Kidney capillary endothelial cell (primary cell): ENCODE measurements around the gene FLVCR2.
"Not testable (repeated sequence)": the region's sequence is repeated elsewhere in the genome, so short reads cannot be mapped to it uniquely, and the experiment has no call there.

Source experiments
- DNase-seq: peaks from one replicate; pipeline ENCODE4 v3.0.0-alpha.2; 2018; ENCODE audit warnings: low spot score

The FLVCR2 gene

GRCh38 chr14:75591987-75592575 is 13.7 kb downstream of the FLVCR2 start:
- DNase-seq, result no peak

- DNase-seq, result no peak
Measured at GRCh38 chr14:75595226-75595625, 16.8 kb downstream of the FLVCR2 start.

GRCh38 chr14:75597149-75597548 is 18.7 kb downstream of the FLVCR2 start:
- no peak for DNase-seq

GRCh38 chr14:75600100-75600499 is 21.7 kb downstream of the FLVCR2 start:
- not testable (repeated sequence) for DNase-seq

GRCh38 chr14:75601061-75601460 is 22.6 kb downstream of the FLVCR2 start:
- DNase-seq, result not testable (repeated sequence)

- DNase-seq, result no peak
Measured at GRCh38 chr14:75602503-75602902, 24.1 kb downstream of the FLVCR2 start.

- no peak for DNase-seq
Measured at GRCh38 chr14:75604979-75605851, 26.8 kb downstream of the FLVCR2 start.

GRCh38 chr14:75605916-75606315 is 27.5 kb downstream of the FLVCR2 start:
- no peak for DNase-seq

GRCh38 chr14:75607044-75607443 is 28.6 kb downstream of the FLVCR2 start:
- no peak for DNase-seq

GRCh38 chr14:75607842-75608640 is 29.6 kb downstream of the FLVCR2 start:
- DNase-seq, result no peak

GRCh38 chr14:75609116-75609515 is 30.7 kb downstream of the FLVCR2 start:
- no peak for DNase-seq

GRCh38 chr14:75609606-75610475 is 31.4 kb downstream of the FLVCR2 start:
- DNase-seq, result no peak

- DNase-seq, result no peak
Measured at GRCh38 chr14:75610834-75611233, 32.4 kb downstream of the FLVCR2 start.

- DNase-seq, result no peak
Measured at GRCh38 chr14:75612157-75612556, 33.7 kb downstream of the FLVCR2 start.

- no peak for DNase-seq
Measured at GRCh38 chr14:75614179-75614578, 35.8 kb downstream of the FLVCR2 start.

- no peak for DNase-seq
Measured at GRCh38 chr14:75615200-75615599, 36.8 kb downstream of the FLVCR2 start.

GRCh38 chr14:75619548-75619947 is 41.1 kb downstream of the FLVCR2 start:
- no peak for DNase-seq

GRCh38 chr14:75625034-75625433 is 46.6 kb downstream of the FLVCR2 start:
- DNase-seq, result no peak

- DNase-seq, result no peak
Measured at GRCh38 chr14:75626396-75626795, 48.0 kb downstream of the FLVCR2 start.

GRCh38 chr14:75626863-75627262 is 48.4 kb downstream of the FLVCR2 start:
- DNase-seq, result no peak

- DNase-seq, result no peak
Measured at GRCh38 chr14:75627406-75627805, 49.0 kb downstream of the FLVCR2 start.

- no peak for DNase-seq
Measured at GRCh38 chr14:75628816-75629215, 50.4 kb downstream of the FLVCR2 start.
